Hypothalamus (tissue), 51 donors: ENCODE results near the gene OR8K5.
"Not testable (repeated sequence)": the region's sequence is repeated elsewhere in the genome, so short reads cannot be mapped to it uniquely, and the experiment has no call there.

ENCODE experiments used
- DNase-seq, 51 donors: peaks; one replicate each; lab custom pipeline; 2025; lab: John Stamatoyannopoulos, UW

OR8K5 gene, protein sequence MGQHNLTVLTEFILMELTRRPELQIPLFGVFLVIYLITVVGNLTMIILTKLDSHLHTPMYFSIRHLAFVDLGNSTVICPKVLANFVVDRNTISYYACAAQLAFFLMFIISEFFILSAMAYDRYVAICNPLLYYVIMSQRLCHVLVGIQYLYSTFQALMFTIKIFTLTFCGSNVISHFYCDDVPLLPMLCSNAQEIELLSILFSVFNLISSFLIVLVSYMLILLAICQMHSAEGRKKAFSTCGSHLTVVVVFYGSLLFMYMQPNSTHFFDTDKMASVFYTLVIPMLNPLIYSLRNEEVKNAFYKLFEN

DNA sequence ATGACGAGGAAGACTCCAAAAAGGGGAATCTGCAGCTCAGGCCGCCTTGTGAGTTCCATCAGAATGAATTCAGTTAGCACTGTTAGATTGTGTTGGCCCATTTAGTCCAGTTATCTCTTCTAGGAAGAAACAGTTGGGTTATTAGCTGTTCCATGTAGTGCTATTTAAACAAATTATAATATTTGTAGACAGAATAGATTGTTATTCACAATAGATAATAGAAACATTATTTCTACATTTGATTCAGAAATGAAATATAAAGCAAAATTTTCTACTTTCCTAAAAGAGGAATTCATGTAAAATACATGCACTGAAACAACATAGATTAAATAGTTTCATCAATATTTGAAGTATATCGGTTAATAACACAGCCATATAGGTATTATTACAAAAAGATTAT, at the start of gene OR8K5:
Gene OR8K5, minus strand, starts transcription at position 101 of the 400 bp plus-strand sequence. Its CDS starts 0 bp downstream, at position 101.
- DNase-seq = no peak

DNA sequence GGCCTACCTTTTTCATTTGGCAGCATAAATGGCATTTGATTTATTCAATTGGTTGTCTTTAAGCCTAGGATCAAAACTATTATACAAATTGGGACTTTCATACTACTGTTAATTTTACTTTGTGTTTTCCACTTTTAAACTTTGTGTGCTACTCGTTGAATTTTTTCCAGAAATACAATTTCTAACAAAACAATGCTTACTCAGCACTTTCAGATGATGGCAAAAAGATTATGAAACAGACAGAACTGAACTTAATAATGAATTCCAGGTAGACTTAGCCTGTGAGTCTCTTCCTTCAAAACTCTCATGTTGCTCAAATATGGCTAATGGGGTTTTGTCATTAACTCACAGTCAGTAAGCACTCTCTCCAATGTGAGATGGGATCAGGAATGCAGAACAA, 47.7 kb upstream of the OR8K5 start:
- DNase-seq = no peak

DNA sequence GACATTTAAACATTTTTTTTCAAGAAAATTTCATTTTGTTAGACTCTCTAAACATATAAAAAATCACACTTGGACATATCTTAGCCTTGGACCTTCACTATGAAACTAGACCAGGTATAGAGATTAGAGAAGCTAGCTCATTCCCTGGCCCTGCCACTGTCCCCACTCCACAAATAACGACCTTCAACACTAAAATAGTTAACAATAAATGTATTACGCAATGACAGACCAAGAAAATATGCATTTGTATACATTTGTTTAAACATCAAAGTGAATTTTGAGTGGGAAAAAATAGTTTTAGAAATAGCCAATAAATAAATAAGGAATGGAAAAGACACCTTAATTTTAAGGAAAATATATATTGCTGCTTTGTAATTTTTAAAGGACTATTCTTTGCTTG, 37.2 kb upstream of the OR8K5 start:
- DNase-seq = no peak

DNA sequence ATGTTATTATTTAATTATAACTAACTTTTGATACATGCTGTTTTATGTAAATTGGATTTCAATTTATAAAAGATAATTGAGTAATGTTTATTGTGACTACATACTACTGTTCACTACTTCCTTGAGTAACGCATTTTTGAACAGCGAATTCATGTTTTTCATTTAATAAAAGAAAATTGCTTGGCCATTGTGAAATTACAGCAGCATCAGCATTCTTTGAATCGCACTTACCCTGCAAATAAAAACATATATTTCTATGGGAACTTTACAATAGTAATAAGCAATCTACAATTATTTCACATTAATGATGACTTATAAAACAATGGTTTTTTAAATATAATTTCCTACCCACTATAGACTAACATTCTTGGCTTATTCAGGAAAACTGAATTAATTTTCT, 36.6 kb upstream of the OR8K5 start:
- no peak for DNase-seq

DNA sequence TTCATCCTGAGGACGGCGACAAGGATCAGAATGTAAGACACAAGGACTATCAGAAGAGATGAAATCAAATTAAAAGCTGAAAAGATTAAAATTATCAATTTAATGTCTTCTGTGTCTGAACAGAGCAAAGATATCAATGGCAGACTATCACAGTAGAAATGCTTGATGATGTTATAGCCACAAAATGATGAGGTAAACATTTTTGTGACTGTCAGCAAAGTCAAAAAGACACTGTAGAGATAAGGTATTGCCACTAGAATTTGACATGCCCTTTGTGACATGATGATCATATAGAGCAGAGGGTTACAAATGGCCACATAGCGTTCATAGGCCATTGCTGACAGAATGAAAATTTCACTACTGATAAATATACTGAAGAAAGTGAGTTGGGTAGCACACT, 28.5 kb upstream of the OR8K5 start:
- no peak for DNase-seq

DNA sequence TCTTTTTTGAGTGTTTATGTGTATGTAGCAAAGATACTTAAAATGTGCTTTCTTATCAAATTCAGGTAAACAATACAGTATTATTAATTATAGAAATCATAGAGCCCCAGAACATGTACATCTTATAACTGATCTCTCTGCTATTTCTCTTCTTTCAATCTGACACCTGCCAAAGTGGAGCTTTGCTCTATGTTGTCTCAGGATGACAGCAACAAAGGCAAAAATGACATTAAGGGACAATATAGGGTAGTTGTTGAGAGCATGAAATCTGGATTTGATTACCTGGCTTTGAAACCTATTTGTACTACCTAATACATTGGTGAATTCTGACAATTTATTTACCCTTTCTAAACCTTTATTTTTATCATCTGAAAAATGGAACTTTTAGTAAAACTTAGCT, 23.3 kb upstream of the OR8K5 start:
- no peak for DNase-seq

DNA sequence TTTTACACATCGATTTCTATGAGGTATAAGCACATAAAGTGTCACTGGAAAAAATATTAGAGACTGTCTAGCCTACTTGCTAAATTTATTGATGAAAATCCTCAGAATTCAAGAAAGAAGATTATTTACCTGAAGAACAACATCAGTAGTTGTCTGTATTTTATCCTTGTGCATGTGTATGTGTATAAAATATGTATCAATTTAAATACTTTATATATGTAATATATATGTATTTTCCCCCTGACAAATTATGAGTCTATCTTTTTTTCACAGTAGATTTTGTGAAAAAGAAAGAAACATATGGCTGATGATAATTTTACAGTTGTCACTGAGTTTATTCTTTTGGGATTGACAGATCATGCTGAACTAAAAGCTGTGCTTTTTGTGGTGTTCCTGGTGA, 16.2 kb upstream of the OR8K5 start, which contains the start of gene OR5J2:
Gene OR5J2, plus strand, starts transcription at position 301 of the 400 bp plus-strand sequence. Its CDS starts 0 bp downstream, at position 301.
- no peak for DNase-seq

DNA sequence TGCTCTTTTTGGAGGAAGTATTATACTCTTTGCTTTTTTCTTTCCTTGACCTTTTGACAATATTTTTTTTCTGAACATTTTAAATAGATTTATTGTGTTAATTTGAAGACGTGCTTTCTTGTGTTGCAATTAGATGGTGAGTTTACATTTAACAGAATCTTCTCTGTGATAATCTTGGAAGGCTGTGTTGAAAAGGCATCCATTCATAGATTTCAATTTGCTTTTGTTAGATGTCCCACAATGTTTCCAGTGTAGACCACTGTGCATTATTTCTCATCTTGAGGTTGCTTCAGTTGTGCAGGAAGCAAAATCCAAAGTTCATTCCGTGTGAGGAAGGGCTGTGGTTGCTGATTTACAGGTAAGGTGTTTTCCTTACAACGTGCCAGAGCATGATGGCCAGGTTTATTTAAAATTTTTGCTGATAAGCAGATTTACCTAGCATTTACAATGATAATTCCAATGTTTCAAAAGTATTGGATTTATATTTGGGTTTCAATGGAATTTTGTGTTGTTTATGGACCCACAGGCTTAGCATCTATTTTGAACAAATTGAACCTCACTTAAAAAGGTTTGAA, 12.2 kb upstream of the OR8K5 start:
- DNase-seq = no peak

DNA sequence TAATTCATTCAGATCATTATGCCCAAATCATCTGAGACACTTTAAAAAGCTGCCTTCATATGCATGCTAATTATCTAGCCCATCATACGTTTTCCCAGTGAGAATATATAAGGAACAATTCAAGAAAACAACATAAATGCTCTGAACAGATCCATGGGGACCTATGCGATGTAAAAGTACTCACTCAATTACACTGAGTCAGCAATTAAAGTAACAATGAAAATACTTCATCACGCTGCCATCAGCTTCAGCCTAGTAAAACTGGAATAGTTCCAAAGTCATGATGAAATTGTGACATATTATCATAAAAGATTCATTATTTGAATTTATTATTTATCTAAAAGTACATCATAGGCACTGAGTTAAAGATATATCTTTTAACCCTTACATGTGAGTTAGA, 3.7 kb upstream of the OR8K5 start:
- no peak for DNase-seq

DNA sequence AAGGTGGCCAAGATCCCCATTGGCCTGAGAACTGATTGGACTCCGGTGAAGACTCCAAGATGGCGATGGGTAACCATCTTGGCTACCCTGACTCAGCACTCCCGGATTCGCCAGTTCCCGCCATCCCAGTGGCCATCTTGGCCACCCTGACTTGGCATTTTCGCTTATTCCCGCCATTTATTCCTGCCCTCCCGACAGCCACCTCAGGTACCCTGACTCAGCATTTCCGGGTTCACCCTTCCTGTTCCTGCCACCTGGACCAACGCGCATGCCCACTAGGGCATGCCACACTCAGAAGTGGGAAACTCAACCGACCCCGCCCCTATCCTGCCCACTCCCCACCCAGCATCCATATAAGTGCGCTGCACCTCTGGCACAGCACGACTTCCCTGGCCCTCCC, 7.8 kb downstream of the OR8K5 start:
- no peak for DNase-seq

DNA sequence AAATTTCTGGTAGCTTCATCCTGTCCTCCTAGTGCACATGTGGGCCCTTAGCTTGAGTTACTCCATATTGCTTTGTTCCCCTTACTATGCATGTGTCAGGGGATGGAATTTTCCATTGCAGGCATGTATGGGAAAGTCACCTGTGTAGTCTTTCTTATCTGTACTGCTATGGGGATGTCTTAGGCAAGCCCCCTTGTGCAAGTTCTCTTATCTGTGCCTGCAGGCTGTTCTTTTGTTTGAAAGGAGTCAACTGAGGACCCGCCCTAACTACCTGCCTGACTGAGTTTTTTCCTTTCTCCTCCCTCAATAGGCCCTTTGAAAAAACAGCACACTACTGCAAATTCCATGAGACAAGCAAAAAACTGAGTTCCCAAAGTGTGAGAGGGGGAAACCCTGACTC, 8.7 kb downstream of the OR8K5 start:
- no peak for DNase-seq

DNA sequence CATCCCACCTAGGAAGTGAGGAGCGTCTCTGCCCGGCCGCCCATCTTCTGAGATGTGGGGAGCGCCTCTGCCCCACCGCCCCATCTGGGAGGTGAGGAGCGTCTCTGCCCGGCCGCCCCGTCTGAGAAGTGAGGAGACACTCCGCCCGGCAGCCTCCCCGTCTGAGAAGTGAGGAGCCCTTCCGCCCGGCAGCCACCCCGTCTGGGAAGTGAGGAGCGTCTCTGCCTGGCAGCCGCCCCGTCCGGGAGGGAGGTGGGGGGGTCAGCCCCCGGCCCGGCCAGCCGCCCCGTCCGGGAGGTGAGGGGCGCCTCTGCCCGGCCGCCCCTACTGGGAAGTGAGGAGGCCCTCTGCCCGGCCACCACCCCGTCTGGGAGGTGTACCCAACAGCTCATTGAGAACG, 16.4 kb downstream of the OR8K5 start:
- not testable (repeated sequence) for DNase-seq

DNA sequence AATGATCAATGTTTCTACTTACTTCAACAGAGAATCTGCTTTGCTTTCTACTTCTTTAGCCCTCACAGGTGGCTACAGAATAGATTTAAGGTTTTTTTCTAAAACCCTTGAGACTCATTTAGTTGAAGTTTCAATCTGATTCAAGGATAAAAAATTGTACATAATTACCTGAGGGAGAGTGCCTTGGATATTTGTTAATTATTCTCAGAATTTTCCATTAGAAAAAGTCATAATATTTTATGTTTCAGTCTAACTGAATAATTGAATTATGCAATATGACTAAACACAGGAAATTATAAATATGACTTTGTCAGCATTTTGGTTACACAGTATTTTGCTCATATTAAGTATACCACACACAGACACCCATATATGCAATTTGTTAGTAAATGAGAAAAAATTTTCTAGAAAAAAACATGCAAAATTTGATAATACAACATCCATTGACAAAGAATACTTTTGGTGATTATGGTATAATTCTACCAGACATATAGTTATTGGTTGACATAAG, 19.9 kb downstream of the OR8K5 start, which contains the start of gene OR8J3:
Gene OR8J3, minus strand, starts transcription at position 51 of the 511 bp plus-strand sequence. CDS start 2,483 bp downstream, outside the sequence.
- DNase-seq = no peak

DNA sequence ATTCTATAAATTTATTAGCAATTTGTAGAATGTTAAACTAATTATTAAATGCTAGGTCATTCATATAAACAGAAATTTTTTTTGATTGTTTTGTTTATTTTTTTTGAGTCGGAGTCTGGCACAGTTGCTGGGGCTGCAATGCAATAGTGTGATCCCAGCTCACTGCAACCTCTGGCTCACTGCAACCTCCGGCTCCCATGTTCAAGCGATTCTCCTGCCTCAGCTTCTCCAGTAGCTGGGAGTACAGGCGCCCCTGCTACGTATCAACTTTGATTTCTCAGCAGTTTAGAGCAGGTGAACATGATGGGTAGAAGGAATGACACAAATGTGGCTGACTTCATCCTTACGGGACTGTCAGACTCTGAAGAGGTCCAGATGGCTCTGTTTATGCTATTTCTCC, 38.0 kb downstream of the OR8K5 start, which contains the start of gene OR8H3:
Gene OR8H3, plus strand, starts transcription at position 301 of the 400 bp plus-strand sequence. Its CDS starts 0 bp downstream, at position 301.
- no peak for DNase-seq
